ENCODE data around the gene MRPS5. TPM values are rescaled to one million over a fixed set of nuclear protein-coding genes. Genes with fewer than 3 reads are reported as not detected.

The MRPS5 gene
- total and polyA plus RNA-seq, 2 donors (not counting 1 experiment from before 2014, with no cell fraction given), result 46.3 to 48.0 TPM

GRCh38 chr2:95158891-95159619 is 37.4 kb upstream of the MRPS5 start:
- no peaks in the 10 kb centered on the region for H3K36me3 ChIP-seq (replicated peaks in 1 of 2; ENCODE audit: control extremely low read depth in 1 of 2, control insufficient read depth in 1 of 2, extremely low read depth in 1 of 2, insufficient read depth in 2 of 2, low read length in 1 of 2)
- peak overlapping the region; percentile 87 for H3K9ac ChIP-seq (ENCODE audit: low read length)
- peaks cover 0 to 11% (median 0%) of the 10 kb centered on the region in 3 donors for H3K9me3 ChIP-seq (ENCODE audit: control extremely low read depth in 1 of 3, control insufficient read depth in 2 of 3, insufficient read depth in 1 of 3, low read length in 2 of 3)
- 4% methylated on average over 54 of the region's 58 CpGs for WGBS (ENCODE audit: insufficient coverage)
- peaks cover 9 to 16% of the 10 kb centered on the region in 2 donors for H3K4me1 ChIP-seq (ENCODE audit: control insufficient read depth in 2 of 2, insufficient read depth in 2 of 2, low read length in 2 of 2)
- no peaks in the 10 kb centered on the region for H4K20me1 ChIP-seq (ENCODE audit: control insufficient read depth, insufficient read depth, low read length, poor library complexity, severe bottlenecking)
- DNase-seq (peak; percentile 60), ATAC-seq (ENCODE audit: low read depth) (peak; percentile 63)
- no peak for TF ChIP-seq EZH2 (IDR thresholded peaks at IDR 0.05; ENCODE audit: borderline replicate concordance, insufficient read depth, low read depth, low read length, poor library complexity, severe bottlenecking)
- no peak for TF ChIP-seq CTCF (IDR thresholded peaks at IDR 0.05)
- peak overlapping the region; percentile 51 to 90 (median 71) for H3K4me3 ChIP-seq (ENCODE audit: control extremely low read depth in 1 of 5, extremely low read depth in 1 of 5, insufficient read depth in 1 of 5, low read depth in 2 of 5, low read length in 4 of 5)
- Mint-ChIP-seq H3K27me3 (no peaks in the 10 kb centered on the region), H3K27ac (peak overlapping the region; percentile 61), H3K4me1 (peaks cover 21% of the 10 kb centered on the region), H3K4me3 (peak overlapping the region; percentile 85), H3K9me3 (ENCODE audit: insufficient read depth) (no peaks in the 10 kb centered on the region)
- peak overlapping the region; percentile 98 for H2AFZ ChIP-seq (ENCODE audit: insufficient read depth, low read depth, low read length, poor library complexity, severe bottlenecking)
- peak overlapping the region; percentile 41 to 63 for H3K27ac ChIP-seq (ENCODE audit: low read length in 2 of 2)
- no peaks in the 10 kb centered on the region for H3K27me3 ChIP-seq (replicated peaks in 1 of 4; ENCODE audit: control extremely low read depth in 1 of 4, control insufficient read depth in 3 of 4, insufficient read depth in 4 of 4, low read length in 3 of 4)
- ChIA-PET CTCF (interaction anchor here (1.5 to 2.5 kb wide), 2 partner anchors 37 to 43 kb away, joined by 4 to 16 read pairs; partner anchors contain the start of gene MRPS5), POLR2A (interaction anchor here (2.5 kb wide), 1 partner anchor 37 kb away, joined by 16 read pairs; the partner anchor contains the start of gene MRPS5)
- intact Hi-C loops (cut with micrococcal nuclease), result loop anchor here (1.0 kb wide), 2 partner anchors 37 to 48 kb away; partner anchors contain the start of gene ZNF892
- peak overlapping the region; percentile 96 for H3K4me2 ChIP-seq (replicated peaks; ENCODE audit: low read depth, low read length, poor library complexity, severe bottlenecking)
- H3K79me2 ChIP-seq (ENCODE audit: control insufficient read depth, insufficient read depth, low read length), result no peaks in the 10 kb centered on the region

- no peaks in the 10 kb centered on the region for H4K20me1 ChIP-seq (ENCODE audit: control insufficient read depth, insufficient read depth, low read length, poor library complexity, severe bottlenecking)
- peaks cover 0 to under 1% of the 10 kb centered on the region in 2 experiments for H3K36me3 ChIP-seq (replicated peaks in 1 of 2; ENCODE audit: control extremely low read depth in 1 of 2, control insufficient read depth in 1 of 2, extremely low read depth in 1 of 2, insufficient read depth in 2 of 2, low read length in 1 of 2)
- peak overlapping the region; percentile 96 for H3K4me2 ChIP-seq (replicated peaks; ENCODE audit: low read depth, low read length, poor library complexity, severe bottlenecking)
- H3K9me3 Mint-ChIP-seq (ENCODE audit: insufficient read depth), result no peaks in the 10 kb centered on the region
- H3K27ac ChIP-seq (ENCODE audit: low read length in 2 of 2), result no peak overlapping the region
- DNase-seq (no peak), ATAC-seq (ENCODE audit: low read depth) (no peak)
- peak overlapping the region; percentile 87 for H3K9ac ChIP-seq (ENCODE audit: low read length)
- intact Hi-C loops (cut with micrococcal nuclease), result no loop called here
- H3K27ac Mint-ChIP-seq, result peak overlapping the region; percentile 32
- peaks cover 0 to 11% (median 0%) of the 10 kb centered on the region in 3 donors for H3K9me3 ChIP-seq (ENCODE audit: control extremely low read depth in 1 of 3, control insufficient read depth in 2 of 3, insufficient read depth in 1 of 3, low read length in 2 of 3)
- no peaks in the 10 kb centered on the region for H3K27me3 Mint-ChIP-seq
- no peaks in the 10 kb centered on the region for H3K79me2 ChIP-seq (ENCODE audit: control insufficient read depth, insufficient read depth, low read length)
- H3K4me3 ChIP-seq (ENCODE audit: control extremely low read depth in 1 of 5, extremely low read depth in 1 of 5, insufficient read depth in 1 of 5, low read depth in 2 of 5, low read length in 4 of 5), result peak overlapping the region in 4 of 5 experiments; percentile 67 to 90 (median 72)
- H3K4me1 Mint-ChIP-seq, result peaks cover 19% of the 10 kb centered on the region
- no peak for TF ChIP-seq EZH2 (IDR thresholded peaks at IDR 0.05; ENCODE audit: borderline replicate concordance, insufficient read depth, low read depth, low read length, poor library complexity, severe bottlenecking)
- no peak for TF ChIP-seq CTCF (IDR thresholded peaks at IDR 0.05)
- peaks cover 9 to 16% of the 10 kb centered on the region in 2 donors for H3K4me1 ChIP-seq (ENCODE audit: control insufficient read depth in 2 of 2, insufficient read depth in 2 of 2, low read length in 2 of 2)
- no peaks in the 10 kb centered on the region for H3K27me3 ChIP-seq (replicated peaks in 1 of 4; ENCODE audit: control extremely low read depth in 1 of 4, control insufficient read depth in 3 of 4, insufficient read depth in 4 of 4, low read length in 3 of 4)
- ChIA-PET POLR2A (interaction anchor here (2.5 kb wide), 1 partner anchor 36 kb away, joined by 16 read pairs; the partner anchor contains the start of gene MRPS5), CTCF (interaction anchor here (1.5 to 2.5 kb wide), 2 partner anchors 37 to 43 kb away, joined by 4 to 16 read pairs; partner anchors contain the start of gene MRPS5)
- H3K4me3 Mint-ChIP-seq, result peak overlapping the region; percentile 85
- 86% methylated on average over 6 of the region's 10 CpGs for WGBS (ENCODE audit: insufficient coverage)
- peak overlapping the region; percentile 98 for H2AFZ ChIP-seq (ENCODE audit: insufficient read depth, low read depth, low read length, poor library complexity, severe bottlenecking)
These were observed 36.8 kb upstream of the MRPS5 start for GRCh38 chr2:95158441-95158840.

Measured in B cell (primary cell).